Activated CD8-positive, alpha-beta T cell treated with anti-CD3 and anti-CD28 coated beads for 36 hours (primary cell): ENCODE results near the gene APBB2. TPM values are rescaled to one million over a fixed set of nuclear protein-coding genes. Genes with fewer than 3 reads are reported as not detected.

Source experiments
- ATAC-seq: fragments of 200-7000 bp; cut with Tn5 transposase; one replicate; pipeline ENCODE4 v1.10.0; 2021; ENCODE audit warnings: mild to moderate bottlenecking, moderate library complexity
- CTCF ChIA-PET: fragments of 350-600 bp; sonication (Branson Sonifier 250); formaldehyde crosslinking; loops from one replicate; lab custom pipeline; 2021; ENCODE audit warnings: antibody characterized with exemption; lab: Charles Lee
- POLR2A ChIA-PET: fragments of 350-600 bp; sonication (Branson Sonifier 250); formaldehyde crosslinking; loops from one replicate; lab custom pipeline; 2021; ENCODE audit warnings: antibody characterized with exemption; lab: Charles Lee
- DNase-seq: peaks from one replicate; pipeline ENCODE4 v3.0.0-alpha.2; 2020
- H3K27ac Mint-ChIP-seq: one replicate; pipeline ENCODE4 v1.8.0; 2021; ENCODE audit warnings: mild to moderate bottlenecking, mixed read lengths
- H3K27me3 Mint-ChIP-seq: one replicate; pipeline ENCODE4 v1.8.0; 2021; ENCODE audit warnings: mixed read lengths
- H3K36me3 Mint-ChIP-seq: one replicate; pipeline ENCODE4 v1.8.0; 2021; ENCODE audit warnings: low read depth, mixed read lengths
- H3K4me1 Mint-ChIP-seq: one replicate; pipeline ENCODE4 v1.8.0; 2021; ENCODE audit warnings: low read depth, mixed read lengths
- H3K4me3 Mint-ChIP-seq: one replicate; pipeline ENCODE4 v1.8.0; 2021; ENCODE audit warnings: mild to moderate bottlenecking, moderate library complexity, mixed read lengths
- H3K9me3 Mint-ChIP-seq: one replicate; pipeline ENCODE4 v1.8.0; 2021; ENCODE audit warnings: mixed read lengths
- intact Hi-C: fragments of 100-400 bp; cut with micrococcal nuclease; formaldehyde crosslinking; loops from one replicate; pipeline ENCODE4 v1.10.0; 2022
- total RNA-seq, 2 experiments: library from RNA; stranded (reverse); gene quantifications; one replicate each; pipeline ENCODE4 v1.2.3, GENCODE V29; 2021
- TF ChIP-seq, protein P1 (sequence below): fragments of 200-600 bp; IDR thresholded peaks from one replicate; pipeline ENCODE4 v1.8.0; 2022; ENCODE audit warnings: antibody characterized with exemption, mild to moderate bottlenecking

APBB2 gene
- total RNA-seq, 2 experiments from 2014 or later = 0.89 to 2.3 TPM

DNA sequence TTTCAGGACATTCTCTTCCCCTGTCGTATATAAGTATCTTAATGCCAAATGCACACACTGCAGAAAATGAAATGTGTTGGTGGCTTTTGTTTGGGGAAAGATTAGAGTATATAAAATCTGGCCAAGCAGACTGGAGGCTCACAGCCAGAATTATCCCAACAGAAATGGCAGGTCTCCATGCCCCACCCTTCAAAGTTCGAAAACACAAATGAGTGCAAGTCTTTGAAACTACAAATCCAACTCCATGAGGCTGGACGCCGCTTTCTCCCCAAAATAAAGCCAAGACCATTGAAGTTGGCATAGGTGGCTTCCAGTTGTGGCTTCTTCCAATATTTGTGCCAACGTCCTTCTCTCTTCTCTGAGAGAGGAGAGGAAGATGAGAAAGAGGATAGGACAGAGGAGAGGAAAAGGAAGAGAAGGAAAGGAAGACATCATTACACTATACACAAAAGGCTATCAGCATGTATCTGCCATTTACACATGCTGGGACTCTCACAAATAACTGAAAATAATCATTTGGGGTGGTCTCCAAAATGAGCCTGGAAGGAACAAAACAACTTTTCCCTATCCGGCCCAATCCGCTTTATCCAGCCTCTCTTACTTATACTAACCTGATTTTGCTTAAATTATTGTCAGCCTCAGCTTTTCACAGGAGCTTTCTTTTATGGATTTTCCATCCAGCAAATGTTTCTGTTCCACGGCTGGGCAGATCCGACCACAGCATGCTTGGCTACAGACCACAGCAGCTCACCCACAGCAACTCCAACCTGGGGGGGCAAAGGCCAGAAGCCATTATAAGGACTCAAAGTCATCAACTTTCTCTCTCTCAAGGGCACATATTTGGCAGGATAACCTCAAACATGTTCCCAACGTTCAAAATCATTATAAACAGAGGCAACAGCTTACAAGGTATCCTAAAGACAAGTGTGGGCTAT lies 71.7 kb downstream of the APBB2 start:
- TF ChIP-seq, protein P1, sequence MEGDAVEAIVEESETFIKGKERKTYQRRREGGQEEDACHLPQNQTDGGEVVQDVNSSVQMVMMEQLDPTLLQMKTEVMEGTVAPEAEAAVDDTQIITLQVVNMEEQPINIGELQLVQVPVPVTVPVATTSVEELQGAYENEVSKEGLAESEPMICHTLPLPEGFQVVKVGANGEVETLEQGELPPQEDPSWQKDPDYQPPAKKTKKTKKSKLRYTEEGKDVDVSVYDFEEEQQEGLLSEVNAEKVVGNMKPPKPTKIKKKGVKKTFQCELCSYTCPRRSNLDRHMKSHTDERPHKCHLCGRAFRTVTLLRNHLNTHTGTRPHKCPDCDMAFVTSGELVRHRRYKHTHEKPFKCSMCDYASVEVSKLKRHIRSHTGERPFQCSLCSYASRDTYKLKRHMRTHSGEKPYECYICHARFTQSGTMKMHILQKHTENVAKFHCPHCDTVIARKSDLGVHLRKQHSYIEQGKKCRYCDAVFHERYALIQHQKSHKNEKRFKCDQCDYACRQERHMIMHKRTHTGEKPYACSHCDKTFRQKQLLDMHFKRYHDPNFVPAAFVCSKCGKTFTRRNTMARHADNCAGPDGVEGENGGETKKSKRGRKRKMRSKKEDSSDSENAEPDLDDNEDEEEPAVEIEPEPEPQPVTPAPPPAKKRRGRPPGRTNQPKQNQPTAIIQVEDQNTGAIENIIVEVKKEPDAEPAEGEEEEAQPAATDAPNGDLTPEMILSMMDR = no peak
- H3K36me3 Mint-ChIP-seq = no peaks in the 10 kb centered on the region
- no peak for DNase-seq
- no peak overlapping the region for H3K27ac Mint-ChIP-seq
- ChIA-PET POLR2A (no interaction called here), CTCF (no interaction called here)
- peaks cover 2% of the 10 kb centered on the region for H3K27me3 Mint-ChIP-seq
- no peaks in the 10 kb centered on the region for H3K9me3 Mint-ChIP-seq
- H3K4me1 Mint-ChIP-seq = no peaks in the 10 kb centered on the region
- ATAC-seq = no peak
- intact Hi-C loops = no loop called here
- no peak overlapping the region for H3K4me3 Mint-ChIP-seq

DNA sequence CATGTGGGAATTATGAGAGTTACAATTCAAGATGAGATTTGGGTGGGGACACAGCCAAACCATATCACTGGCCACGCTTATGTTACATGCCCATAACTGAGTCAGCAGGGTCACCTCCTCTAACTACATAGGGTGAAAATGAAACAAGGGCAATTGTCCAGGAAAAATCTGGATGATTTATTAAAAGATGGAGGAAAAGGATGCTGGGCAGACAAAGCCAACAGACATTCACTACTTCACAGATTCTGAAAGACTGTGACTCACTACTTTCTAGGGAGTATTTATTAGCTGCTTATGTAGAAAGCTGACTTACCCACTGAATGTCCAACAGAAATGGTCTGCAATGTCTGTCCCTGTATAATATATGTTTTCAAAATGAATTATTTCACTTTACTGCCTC lies 72.4 kb downstream of the APBB2 start:
- CTCF ChIA-PET = no interaction called here
- Mint-ChIP-seq H3K27me3 (peaks cover 2% of the 10 kb centered on the region), H3K4me3 (no peak overlapping the region), H3K36me3 (no peaks in the 10 kb centered on the region), H3K9me3 (no peaks in the 10 kb centered on the region), H3K27ac (no peak overlapping the region), H3K4me1 (no peaks in the 10 kb centered on the region)
- intact Hi-C loops = no loop called here
- ATAC-seq = no peak
- TF ChIP-seq, protein P1 = no peak
- POLR2A ChIA-PET = no interaction called here
- no peak for DNase-seq

DNA sequence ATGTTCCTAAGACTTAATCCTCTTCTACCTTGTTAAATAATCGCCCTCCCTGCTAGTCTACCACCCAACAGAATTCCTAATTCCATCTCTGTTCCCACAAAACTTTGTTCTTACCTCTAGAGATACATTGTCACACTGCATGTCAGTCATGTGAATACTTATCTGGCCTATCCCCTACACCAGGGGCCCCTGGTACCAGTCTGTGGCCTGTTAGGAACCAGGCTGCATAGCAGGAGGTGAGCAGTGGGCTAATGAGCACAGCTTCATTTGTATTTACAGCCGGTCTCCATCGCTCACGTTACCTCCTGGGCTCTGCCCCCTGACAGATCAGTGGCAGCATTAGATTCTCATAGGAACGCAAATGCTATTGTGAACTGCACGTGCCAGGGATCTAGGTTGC lies 73.9 kb downstream of the APBB2 start:
- CTCF ChIA-PET = no interaction called here
- intact Hi-C loops = no loop called here
- H3K27ac Mint-ChIP-seq = no peak overlapping the region
- no peak overlapping the region for H3K4me3 Mint-ChIP-seq
- POLR2A ChIA-PET = no interaction called here
- H3K9me3 Mint-ChIP-seq = no peaks in the 10 kb centered on the region
- H3K4me1 Mint-ChIP-seq = no peaks in the 10 kb centered on the region
- TF ChIP-seq, protein P1 = no peak
- DNase-seq = no peak
- H3K27me3 Mint-ChIP-seq = peaks cover 2% of the 10 kb centered on the region
- ATAC-seq = no peak
- no peaks in the 10 kb centered on the region for H3K36me3 Mint-ChIP-seq

DNA sequence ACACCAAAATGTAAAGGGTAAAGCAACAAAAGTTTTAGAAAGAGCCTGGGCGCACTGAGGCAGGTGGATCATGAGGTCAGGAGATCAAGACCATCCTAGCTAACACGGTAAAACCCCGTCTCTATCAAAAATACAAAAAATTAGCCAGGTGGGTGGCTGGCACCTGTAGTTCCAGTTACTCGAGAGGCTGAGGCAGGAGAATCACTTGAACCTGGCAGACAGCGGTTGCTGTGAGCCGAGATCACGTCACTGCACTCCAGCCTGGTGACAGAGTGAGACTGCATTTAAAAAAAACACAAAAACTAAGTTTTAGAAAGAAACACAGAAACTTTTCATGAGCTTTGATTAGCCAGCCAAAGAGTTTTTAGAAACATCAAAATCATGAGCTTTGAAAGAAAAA lies 76.5 kb downstream of the APBB2 start:
- H3K36me3 Mint-ChIP-seq = no peaks in the 10 kb centered on the region
- POLR2A ChIA-PET = no interaction called here
- TF ChIP-seq, protein P1 = no peak

DNA sequence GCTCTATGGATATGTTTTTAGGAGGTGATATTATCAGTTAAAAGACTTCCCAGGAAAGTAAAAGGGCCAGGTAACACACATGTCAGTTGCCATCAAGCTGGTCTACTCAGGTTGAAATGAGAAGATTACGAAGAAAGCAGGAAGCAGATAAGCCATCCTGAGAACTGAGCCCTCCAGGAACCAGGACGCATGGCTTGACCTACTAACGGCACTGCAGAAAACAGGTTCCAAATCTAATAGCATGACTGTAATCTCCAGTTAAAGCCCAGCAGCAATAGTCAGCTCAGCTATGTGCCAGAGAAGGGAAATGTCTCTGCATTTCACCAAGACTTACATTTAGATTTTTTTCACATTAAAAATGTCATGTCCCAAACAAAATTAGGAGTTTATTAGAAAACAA lies 77.9 kb downstream of the APBB2 start:
- no peak for ATAC-seq
- POLR2A ChIA-PET = no interaction called here
- intact Hi-C loops = no loop called here

More for the DNA sequence above, 76.5 kb downstream of the APBB2 start:
- Mint-ChIP-seq H3K27me3 (no peaks in the 10 kb centered on the region), H3K4me3 (no peak overlapping the region), H3K27ac (no peak overlapping the region), H3K4me1 (no peaks in the 10 kb centered on the region), H3K9me3 (no peaks in the 10 kb centered on the region)
- DNase-seq = no peak
- intact Hi-C loops = no loop called here
- CTCF ChIA-PET = no interaction called here
- ATAC-seq = no peak

More for the DNA sequence above, 77.9 kb downstream of the APBB2 start:
- no peak for DNase-seq
- no peaks in the 10 kb centered on the region for H3K9me3 Mint-ChIP-seq
- H3K4me3 Mint-ChIP-seq = no peak overlapping the region
- H3K27me3 Mint-ChIP-seq = peaks cover 2% of the 10 kb centered on the region
- CTCF ChIA-PET = no interaction called here
- no peak overlapping the region for H3K27ac Mint-ChIP-seq
- TF ChIP-seq, protein P1 = no peak
- no peaks in the 10 kb centered on the region for H3K36me3 Mint-ChIP-seq
- H3K4me1 Mint-ChIP-seq = no peaks in the 10 kb centered on the region
